WTC11 (cell line): ENCODE results near the gene NCF2. TPM values are rescaled to one million over a fixed set of nuclear protein-coding genes. Genes with fewer than 3 reads are reported as not detected.

Source experiments
- ATAC-seq: fragments of 200-7000 bp; cut with Tn5 transposase; 2 replicates; pipeline ENCODE4 v1.10.0; 2021; ENCODE audit warnings: mild to moderate bottlenecking, moderate library complexity
- CTCF ChIA-PET: fragments of 300-600 bp; sonication (Branson Sonifier 250); formaldehyde crosslinking; loops from one replicate; lab custom pipeline; 2021; ENCODE audit warnings: antibody characterized with exemption; lab: Charles Lee
- POLR2A ChIA-PET: fragments of 350-600 bp; sonication (Branson Sonifier 250); formaldehyde crosslinking; loops from one replicate; lab custom pipeline; 2021; ENCODE audit warnings: antibody characterized with exemption; lab: Charles Lee
- DNase-seq: peaks from one replicate; pipeline ENCODE4 v3.0.0; 2021; ENCODE audit warnings: low spot score
- H3K27ac Mint-ChIP-seq: 2 replicates; pipeline ENCODE4 v1.8.0; 2021; ENCODE audit warnings: mixed read lengths
- H3K27me3 Mint-ChIP-seq: 2 replicates; pipeline ENCODE4 v1.8.0; 2021; ENCODE audit warnings: low read depth, mild to moderate bottlenecking, moderate library complexity, mixed read lengths
- H3K36me3 Mint-ChIP-seq: 2 replicates; pipeline ENCODE4 v1.8.0; 2021; ENCODE audit warnings: mixed read lengths
- H3K4me1 Mint-ChIP-seq: 2 replicates; pipeline ENCODE4 v1.8.0; 2022; ENCODE audit warnings: mixed read lengths
- H3K4me3 Mint-ChIP-seq: 2 replicates; pipeline ENCODE4 v1.8.0; 2021; ENCODE audit warnings: mild to moderate bottlenecking, moderate library complexity, mixed read lengths
- H3K9me3 Mint-ChIP-seq: 2 replicates; pipeline ENCODE4 v1.8.0; 2021; ENCODE audit warnings: mixed read lengths
- ELF4 ChIP-seq: sonication (generic); formaldehyde crosslinking; IDR thresholded peaks from 2 replicates; pipeline ENCODE4 v1.8.1; 2022; ENCODE audit warnings: low read depth, mild to moderate bottlenecking, moderate library complexity, missing genetic modification reagents
- FOXJ3 ChIP-seq: sonication (generic); formaldehyde crosslinking; IDR thresholded peaks from 2 replicates; pipeline ENCODE4 v1.9.0; 2021; ENCODE audit warnings: missing genetic modification reagents, mild to moderate bottlenecking, borderline replicate concordance
- JAZF1 ChIP-seq: fragments of 250-450 bp; sonication (Bioruptor Pico); IDR thresholded peaks from 2 replicates; pipeline ENCODE4 v1.9.0; 2021; ENCODE audit warnings: moderate library complexity, mild to moderate bottlenecking, inconsistent platforms
- JUN ChIP-seq: sonication (generic); formaldehyde crosslinking; IDR thresholded peaks from 2 replicates; pipeline ENCODE4 v1.8.0; 2023; ENCODE audit warnings: mild to moderate bottlenecking, missing genetic modification reagents
- KAT7 ChIP-seq: sonication (generic); formaldehyde crosslinking; IDR thresholded peaks from 2 replicates; pipeline ENCODE4 v1.8.1; 2023; ENCODE audit warnings: missing genetic modification reagents, mild to moderate bottlenecking, borderline replicate concordance
- NFATC4 ChIP-seq: fragments of 250-450 bp; sonication (Bioruptor Pico); IDR thresholded peaks from 2 replicates; pipeline ENCODE4 v1.9.0; 2021; ENCODE audit warnings: mild to moderate bottlenecking
- NFE2L1 ChIP-seq: sonication (generic); formaldehyde crosslinking; IDR thresholded peaks from 2 replicates; pipeline ENCODE4 v1.8.1; 2023; ENCODE audit warnings: missing genetic modification reagents
- NR2C2 ChIP-seq: sonication (generic); formaldehyde crosslinking; IDR thresholded peaks from 2 replicates; pipeline ENCODE4 v1.8.0; 2022; ENCODE audit warnings: mild to moderate bottlenecking, missing genetic modification reagents
- NR3C1 ChIP-seq: sonication (generic); formaldehyde crosslinking; conservative IDR thresholded peaks from 2 replicates; pipeline ENCODE4 v1.8.1; 2023; ENCODE audit warnings: low read depth, mild to moderate bottlenecking, missing genetic modification reagents
- TP53 ChIP-seq: sonication (generic); formaldehyde crosslinking; IDR thresholded peaks from 2 replicates; pipeline ENCODE4 v1.8.1; 2023; ENCODE audit warnings: mild to moderate bottlenecking, missing genetic modification reagents
- ZBTB21 ChIP-seq: sonication (generic); formaldehyde crosslinking; IDR thresholded peaks from 2 replicates; pipeline ENCODE4 v1.8.1; 2023; ENCODE audit warnings: mild to moderate bottlenecking, missing genetic modification reagents, borderline replicate concordance
- ZNF121 ChIP-seq: sonication (generic); formaldehyde crosslinking; IDR thresholded peaks from 2 replicates; pipeline ENCODE4 v1.8.0; 2023; ENCODE audit warnings: missing genetic modification reagents
- ZNF396 ChIP-seq: fragments of 250-450 bp; sonication (Bioruptor Pico); IDR thresholded peaks from 2 replicates; pipeline ENCODE4 v1.8.0; 2021; ENCODE audit warnings: mild to moderate bottlenecking, moderate library complexity, borderline replicate concordance
- ZNF671 ChIP-seq: fragments of 250-450 bp; sonication (Bioruptor Pico); IDR thresholded peaks from 2 replicates; pipeline ENCODE4 v1.8.0; 2021; ENCODE audit warnings: mild to moderate bottlenecking
- total RNA-seq: library from RNA; stranded (reverse); gene quantifications from 3 replicates; pipeline ENCODE4 v1.2.3, GENCODE V29; 2021
- TF ChIP-seq, protein P1 (sequence below): sonication (generic); formaldehyde crosslinking; IDR thresholded peaks from 2 replicates; pipeline ENCODE4 v1.8.0; 2023; ENCODE audit warnings: mild to moderate bottlenecking, missing genetic modification reagents
- TF ChIP-seq, protein P2 (sequence below): sonication (generic); formaldehyde crosslinking; IDR thresholded peaks from 2 replicates; pipeline ENCODE4 v1.8.0; 2022; ENCODE audit warnings: mild to moderate bottlenecking, missing genetic modification reagents
- TF ChIP-seq, protein P3 (sequence below): sonication (generic); formaldehyde crosslinking; IDR thresholded peaks from 2 replicates; pipeline ENCODE4 v1.8.1; 2022; ENCODE audit warnings: missing genetic modification reagents, borderline replicate concordance
- TF ChIP-seq, protein P4 (sequence below): fragments of 250-450 bp; sonication (Bioruptor Pico); IDR thresholded peaks from 2 replicates; pipeline ENCODE4 v1.8.0; 2021; ENCODE audit warnings: mild to moderate bottlenecking
- TF ChIP-seq, protein P5 (sequence below): sonication (generic); formaldehyde crosslinking; IDR thresholded peaks from 2 replicates; pipeline ENCODE4 v1.8.1; 2023; ENCODE audit warnings: mild to moderate bottlenecking, moderate library complexity, missing genetic modification reagents
- TF ChIP-seq, protein P6 (sequence below): sonication (generic); formaldehyde crosslinking; IDR thresholded peaks from 2 replicates; pipeline ENCODE4 v1.8.0; 2022; ENCODE audit warnings: mild to moderate bottlenecking, missing genetic modification reagents
- TF ChIP-seq, protein P7 (sequence below): sonication (generic); formaldehyde crosslinking; IDR thresholded peaks from 2 replicates; pipeline ENCODE4 v1.8.1; 2023; ENCODE audit warnings: mild to moderate bottlenecking, missing genetic modification reagents, moderate library complexity

NCF2 gene
- total RNA-seq, 1 experiment from 2014 or later, result 0.52 TPM

DNA sequence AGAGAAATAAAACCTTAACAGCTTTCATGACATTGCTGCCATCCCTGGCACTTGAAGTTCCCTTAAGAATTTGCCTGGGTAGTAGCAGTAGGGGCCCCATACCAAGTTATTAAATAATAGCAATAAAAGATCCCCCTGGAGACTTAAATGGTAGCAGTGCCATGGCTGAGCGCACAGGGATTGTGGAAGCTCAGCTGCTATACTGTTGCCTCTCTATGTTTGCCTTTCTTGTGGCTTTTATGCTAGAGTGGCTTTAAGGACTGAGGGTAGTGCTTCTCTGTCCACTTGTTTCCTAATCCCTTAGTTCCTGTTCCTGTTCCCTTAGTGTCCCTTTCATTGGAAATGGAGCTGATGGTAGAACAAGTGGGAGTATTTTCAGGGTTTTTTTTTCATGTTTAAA, 42.1 kb downstream of the NCF2 start:
- no peaks in the 10 kb centered on the region for H3K27me3 Mint-ChIP-seq
- no peak for ATAC-seq
- H3K36me3 Mint-ChIP-seq, result peaks cover 75% of the 10 kb centered on the region
- CTCF ChIA-PET, result no interaction called here
- POLR2A ChIA-PET, result no interaction called here
- H3K27ac Mint-ChIP-seq, result no peak overlapping the region
- H3K4me3 Mint-ChIP-seq, result no peak overlapping the region
- TF ChIP-seq FOXJ3 (CRISPR knock-in tag) (no peak), ZNF121 (CRISPR knock-in tag) (no peak), NR3C1 (CRISPR knock-in tag) (no peak)
- TF ChIP-seq, protein P1, sequence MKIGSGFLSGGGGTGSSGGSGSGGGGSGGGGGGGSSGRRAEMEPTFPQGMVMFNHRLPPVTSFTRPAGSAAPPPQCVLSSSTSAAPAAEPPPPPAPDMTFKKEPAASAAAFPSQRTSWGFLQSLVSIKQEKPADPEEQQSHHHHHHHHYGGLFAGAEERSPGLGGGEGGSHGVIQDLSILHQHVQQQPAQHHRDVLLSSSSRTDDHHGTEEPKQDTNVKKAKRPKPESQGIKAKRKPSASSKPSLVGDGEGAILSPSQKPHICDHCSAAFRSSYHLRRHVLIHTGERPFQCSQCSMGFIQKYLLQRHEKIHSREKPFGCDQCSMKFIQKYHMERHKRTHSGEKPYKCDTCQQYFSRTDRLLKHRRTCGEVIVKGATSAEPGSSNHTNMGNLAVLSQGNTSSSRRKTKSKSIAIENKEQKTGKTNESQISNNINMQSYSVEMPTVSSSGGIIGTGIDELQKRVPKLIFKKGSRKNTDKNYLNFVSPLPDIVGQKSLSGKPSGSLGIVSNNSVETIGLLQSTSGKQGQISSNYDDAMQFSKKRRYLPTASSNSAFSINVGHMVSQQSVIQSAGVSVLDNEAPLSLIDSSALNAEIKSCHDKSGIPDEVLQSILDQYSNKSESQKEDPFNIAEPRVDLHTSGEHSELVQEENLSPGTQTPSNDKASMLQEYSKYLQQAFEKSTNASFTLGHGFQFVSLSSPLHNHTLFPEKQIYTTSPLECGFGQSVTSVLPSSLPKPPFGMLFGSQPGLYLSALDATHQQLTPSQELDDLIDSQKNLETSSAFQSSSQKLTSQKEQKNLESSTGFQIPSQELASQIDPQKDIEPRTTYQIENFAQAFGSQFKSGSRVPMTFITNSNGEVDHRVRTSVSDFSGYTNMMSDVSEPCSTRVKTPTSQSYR (CRISPR knock-in tag), result no peak
- TF ChIP-seq, all 79 proteins: peak for 0
- Mint-ChIP-seq H3K4me1 (peaks cover 32% of the 10 kb centered on the region), H3K9me3 (no peaks in the 10 kb centered on the region)
- no peak for DNase-seq

DNA sequence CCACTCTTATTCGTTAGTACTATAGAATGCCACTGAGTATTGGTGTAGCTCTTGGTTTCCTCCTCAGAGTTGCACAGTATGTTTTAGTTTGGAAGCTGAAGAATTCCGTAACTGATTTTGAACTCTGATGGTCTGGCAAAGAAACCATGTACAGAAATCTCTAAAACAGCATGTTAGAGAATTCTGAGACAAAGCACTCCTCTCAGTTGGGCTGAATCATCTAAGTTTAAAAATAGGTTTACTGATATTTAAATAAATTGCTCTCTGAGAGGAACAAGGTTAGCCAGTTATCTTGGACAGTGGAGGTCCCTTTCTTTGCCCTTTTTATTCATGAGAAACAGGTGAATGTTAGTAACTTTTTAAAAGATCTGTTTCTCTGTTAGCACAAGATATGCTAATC, 43.8 kb downstream of the NCF2 start:
- ATAC-seq (no peak), DNase-seq (no peak)
- POLR2A ChIA-PET, result no interaction called here
- H3K27me3 Mint-ChIP-seq, result no peaks in the 10 kb centered on the region
- no peak overlapping the region for H3K4me3 Mint-ChIP-seq
- CTCF ChIA-PET, result interaction anchor here (1.0 to 1.7 kb wide), 4 partner anchors 16 to 265 kb away, joined by 3 to 7 read pairs (median 5); no protein-coding TSS in a partner anchor
- peak overlapping the region; percentile 35; the same call in 1 of the 2 replicates for H3K27ac Mint-ChIP-seq
- peaks cover 69% of the 10 kb centered on the region for H3K36me3 Mint-ChIP-seq
- peaks cover 32% of the 10 kb centered on the region for H3K4me1 Mint-ChIP-seq
- no peaks in the 10 kb centered on the region for H3K9me3 Mint-ChIP-seq
- TF ChIP-seq KAT7 (CRISPR knock-in tag) (no peak), TP53 (CRISPR knock-in tag) (no peak), JUN (CRISPR knock-in tag) (no peak), NFATC4 (CRISPR knock-in tag) (no peak), JAZF1 (no peak)
- TF ChIP-seq, protein P2, sequence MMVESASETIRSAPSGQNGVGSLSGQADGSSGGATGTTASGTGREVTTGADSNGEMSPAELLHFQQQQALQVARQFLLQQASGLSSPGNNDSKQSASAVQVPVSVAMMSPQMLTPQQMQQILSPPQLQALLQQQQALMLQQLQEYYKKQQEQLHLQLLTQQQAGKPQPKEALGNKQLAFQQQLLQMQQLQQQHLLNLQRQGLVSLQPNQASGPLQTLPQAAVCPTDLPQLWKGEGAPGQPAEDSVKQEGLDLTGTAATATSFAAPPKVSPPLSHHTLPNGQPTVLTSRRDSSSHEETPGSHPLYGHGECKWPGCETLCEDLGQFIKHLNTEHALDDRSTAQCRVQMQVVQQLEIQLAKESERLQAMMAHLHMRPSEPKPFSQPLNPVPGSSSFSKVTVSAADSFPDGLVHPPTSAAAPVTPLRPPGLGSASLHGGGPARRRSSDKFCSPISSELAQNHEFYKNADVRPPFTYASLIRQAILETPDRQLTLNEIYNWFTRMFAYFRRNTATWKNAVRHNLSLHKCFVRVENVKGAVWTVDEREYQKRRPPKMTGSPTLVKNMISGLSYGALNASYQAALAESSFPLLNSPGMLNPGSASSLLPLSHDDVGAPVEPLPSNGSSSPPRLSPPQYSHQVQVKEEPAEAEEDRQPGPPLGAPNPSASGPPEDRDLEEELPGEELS (CRISPR knock-in tag), result no peak
- TF ChIP-seq, protein P3, sequence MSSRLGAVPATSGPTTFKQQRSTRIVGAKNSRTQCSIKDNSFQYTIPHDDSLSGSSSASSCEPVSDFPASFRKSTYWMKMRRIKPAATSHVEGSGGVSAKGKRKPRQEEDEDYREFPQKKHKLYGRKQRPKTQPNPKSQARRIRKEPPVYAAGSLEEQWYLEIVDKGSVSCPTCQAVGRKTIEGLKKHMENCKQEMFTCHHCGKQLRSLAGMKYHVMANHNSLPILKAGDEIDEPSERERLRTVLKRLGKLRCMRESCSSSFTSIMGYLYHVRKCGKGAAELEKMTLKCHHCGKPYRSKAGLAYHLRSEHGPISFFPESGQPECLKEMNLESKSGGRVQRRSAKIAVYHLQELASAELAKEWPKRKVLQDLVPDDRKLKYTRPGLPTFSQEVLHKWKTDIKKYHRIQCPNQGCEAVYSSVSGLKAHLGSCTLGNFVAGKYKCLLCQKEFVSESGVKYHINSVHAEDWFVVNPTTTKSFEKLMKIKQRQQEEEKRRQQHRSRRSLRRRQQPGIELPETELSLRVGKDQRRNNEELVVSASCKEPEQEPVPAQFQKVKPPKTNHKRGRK (CRISPR knock-in tag), result no peak

DNA sequence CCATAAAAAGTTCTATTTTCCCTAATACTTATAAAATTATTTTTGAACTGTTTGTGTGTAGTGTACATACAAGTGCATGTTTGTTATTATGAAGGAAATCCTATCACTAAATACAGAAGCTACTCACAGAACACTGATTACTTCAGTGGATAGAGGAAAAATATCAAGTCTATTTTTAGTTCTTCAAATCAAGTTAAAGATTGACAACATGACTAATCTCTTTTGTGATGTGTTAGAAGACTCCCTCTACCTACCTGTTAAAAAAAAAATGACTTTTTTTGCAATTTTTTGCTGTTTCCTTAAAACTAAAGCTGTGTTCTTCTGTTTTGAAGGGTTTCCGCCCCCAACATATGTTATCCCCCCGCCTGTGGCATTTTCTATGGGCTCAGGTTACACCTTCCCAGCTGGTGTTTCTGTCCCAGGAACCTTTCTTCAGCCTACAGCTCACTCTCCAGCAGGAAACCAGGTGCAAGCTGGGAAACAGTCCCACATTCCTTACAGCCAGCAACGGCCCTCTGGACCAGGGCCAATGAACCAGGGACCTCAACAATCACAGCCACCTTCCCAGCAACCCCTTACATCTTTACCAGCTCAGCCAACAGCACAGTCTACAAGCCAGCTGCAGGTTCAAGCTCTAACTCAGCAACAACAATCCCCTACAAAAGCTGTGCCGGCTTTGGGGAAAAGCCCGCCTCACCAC, 45.5 kb downstream of the NCF2 start:
- DNase-seq (no peak), ATAC-seq (peak; percentile 66)
- Mint-ChIP-seq H3K36me3 (peaks cover 68% of the 10 kb centered on the region), H3K27me3 (no peaks in the 10 kb centered on the region), H3K4me3 (no peak overlapping the region), H3K4me1 (peaks cover 32% of the 10 kb centered on the region), H3K27ac (peak overlapping the region; percentile 88), H3K9me3 (no peaks in the 10 kb centered on the region)
- ChIA-PET CTCF (interaction anchor here (1.1 to 1.7 kb wide), 2 partner anchors 78 to 263 kb away, joined by 4 to 7 read pairs; no protein-coding TSS in a partner anchor), POLR2A (no interaction called here)
- TF ChIP-seq ZNF671 (CRISPR knock-in tag) (no peak), ELF4 (CRISPR knock-in tag) (no peak), ZBTB21 (no peak), ZNF396 (CRISPR knock-in tag) (no peak), NR2C2 (no peak), NFE2L1 (CRISPR knock-in tag) (no peak)
- TF ChIP-seq, protein P4, sequence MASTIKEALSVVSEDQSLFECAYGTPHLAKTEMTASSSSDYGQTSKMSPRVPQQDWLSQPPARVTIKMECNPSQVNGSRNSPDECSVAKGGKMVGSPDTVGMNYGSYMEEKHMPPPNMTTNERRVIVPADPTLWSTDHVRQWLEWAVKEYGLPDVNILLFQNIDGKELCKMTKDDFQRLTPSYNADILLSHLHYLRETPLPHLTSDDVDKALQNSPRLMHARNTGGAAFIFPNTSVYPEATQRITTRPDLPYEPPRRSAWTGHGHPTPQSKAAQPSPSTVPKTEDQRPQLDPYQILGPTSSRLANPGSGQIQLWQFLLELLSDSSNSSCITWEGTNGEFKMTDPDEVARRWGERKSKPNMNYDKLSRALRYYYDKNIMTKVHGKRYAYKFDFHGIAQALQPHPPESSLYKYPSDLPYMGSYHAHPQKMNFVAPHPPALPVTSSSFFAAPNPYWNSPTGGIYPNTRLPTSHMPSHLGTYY, result no peak
- TF ChIP-seq, protein P5, sequence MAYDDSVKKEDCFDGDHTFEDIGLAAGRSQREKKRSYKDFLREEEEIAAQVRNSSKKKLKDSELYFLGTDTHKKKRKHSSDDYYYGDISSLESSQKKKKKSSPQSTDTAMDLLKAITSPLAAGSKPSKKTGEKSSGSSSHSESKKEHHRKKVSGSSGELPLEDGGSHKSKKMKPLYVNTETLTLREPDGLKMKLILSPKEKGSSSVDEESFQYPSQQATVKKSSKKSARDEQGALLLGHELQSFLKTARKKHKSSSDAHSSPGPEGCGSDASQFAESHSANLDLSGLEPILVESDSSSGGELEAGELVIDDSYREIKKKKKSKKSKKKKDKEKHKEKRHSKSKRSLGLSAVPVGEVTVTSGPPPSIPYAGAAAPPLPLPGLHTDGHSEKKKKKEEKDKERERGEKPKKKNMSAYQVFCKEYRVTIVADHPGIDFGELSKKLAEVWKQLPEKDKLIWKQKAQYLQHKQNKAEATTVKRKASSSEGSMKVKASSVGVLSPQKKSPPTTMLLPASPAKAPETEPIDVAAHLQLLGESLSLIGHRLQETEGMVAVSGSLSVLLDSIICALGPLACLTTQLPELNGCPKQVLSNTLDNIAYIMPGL (CRISPR knock-in tag), result no peak
- TF ChIP-seq, protein P6, sequence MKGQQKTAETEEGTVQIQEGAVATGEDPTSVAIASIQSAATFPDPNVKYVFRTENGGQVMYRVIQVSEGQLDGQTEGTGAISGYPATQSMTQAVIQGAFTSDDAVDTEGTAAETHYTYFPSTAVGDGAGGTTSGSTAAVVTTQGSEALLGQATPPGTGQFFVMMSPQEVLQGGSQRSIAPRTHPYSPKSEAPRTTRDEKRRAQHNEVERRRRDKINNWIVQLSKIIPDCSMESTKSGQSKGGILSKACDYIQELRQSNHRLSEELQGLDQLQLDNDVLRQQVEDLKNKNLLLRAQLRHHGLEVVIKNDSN, result no peak
- TF ChIP-seq, protein P7, sequence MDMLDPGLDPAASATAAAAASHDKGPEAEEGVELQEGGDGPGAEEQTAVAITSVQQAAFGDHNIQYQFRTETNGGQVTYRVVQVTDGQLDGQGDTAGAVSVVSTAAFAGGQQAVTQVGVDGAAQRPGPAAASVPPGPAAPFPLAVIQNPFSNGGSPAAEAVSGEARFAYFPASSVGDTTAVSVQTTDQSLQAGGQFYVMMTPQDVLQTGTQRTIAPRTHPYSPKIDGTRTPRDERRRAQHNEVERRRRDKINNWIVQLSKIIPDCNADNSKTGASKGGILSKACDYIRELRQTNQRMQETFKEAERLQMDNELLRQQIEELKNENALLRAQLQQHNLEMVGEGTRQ (CRISPR knock-in tag), result no peak
